NT2/D1 (cell line): ENCODE results near the gene VPS8.

ENCODE experiments used
- SUZ12 ChIP-seq: IDR thresholded peaks from 2 replicates; pipeline ENCODE4 v1.6.1; 2011; ENCODE audit not compliant: insufficient read length, insufficient read depth; ENCODE audit errors: extremely low read depth
- ZNF274 ChIP-seq: IDR thresholded peaks from 2 replicates; pipeline ENCODE4 v1.6.1; 2011; ENCODE audit warnings: mild to moderate bottlenecking, low read depth, low read length

DNA sequence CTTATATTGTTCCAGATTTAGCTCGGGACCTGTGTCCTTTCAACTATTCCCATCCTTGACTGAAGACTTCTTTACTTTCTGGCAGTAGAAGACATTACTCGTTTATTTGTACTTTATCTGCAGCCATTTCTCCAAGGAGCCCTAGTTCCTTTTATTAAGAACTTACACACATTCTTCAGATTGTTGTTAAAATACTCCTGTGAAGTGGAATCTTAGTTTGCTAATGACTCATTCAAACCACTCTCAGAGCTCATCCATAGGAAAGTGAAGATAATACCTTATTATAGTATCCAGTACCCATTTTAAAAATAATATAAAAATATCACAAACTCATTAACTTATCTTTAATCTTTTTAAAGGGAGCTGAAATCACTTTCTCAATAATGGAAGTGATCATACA, 277.4 kb downstream of the VPS8 start:
- TF ChIP-seq ZNF274 = no peak
- TF ChIP-seq SUZ12 = no peak
